ENCODE results near the gene NHLRC2. TPM values are rescaled to one million over a fixed set of nuclear protein-coding genes. Genes with fewer than 3 reads are reported as not detected.

Gene NHLRC2
- total and polyA plus RNA-seq, 2 donors (not counting 3 experiments of a cell fraction or from before 2014, with no cell fraction given): 5.2 to 28.2 TPM

DNA sequence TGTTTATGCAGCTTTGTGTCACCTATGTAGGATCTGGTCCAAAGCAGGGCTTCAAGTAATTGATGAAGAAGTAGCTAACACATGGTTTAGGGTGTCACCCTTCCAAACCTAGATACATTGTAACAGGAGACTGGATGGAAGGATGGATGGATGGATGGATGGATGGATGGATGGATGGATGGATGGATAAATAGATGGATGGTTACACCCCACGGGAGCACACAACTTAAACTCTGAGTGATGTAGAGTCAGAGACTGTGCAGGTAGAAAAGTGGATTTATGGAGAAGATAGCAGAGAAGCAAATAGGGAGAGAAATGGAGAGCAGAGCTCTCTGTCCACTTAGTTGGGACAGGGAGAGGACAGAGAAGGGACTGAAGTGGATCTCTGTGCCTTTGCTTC, 78.4 kb downstream of the NHLRC2 start:
- no peaks in the 10 kb centered on the region for H3K27me3 ChIP-seq (ENCODE audit: control insufficient read depth in 2 of 2, insufficient read depth in 2 of 2, low read length in 2 of 2)
- H3K36me3 ChIP-seq (ENCODE audit: control insufficient read depth in 2 of 2, extremely low read depth in 1 of 2, insufficient read depth in 2 of 2, low read length in 2 of 2): no peaks in the 10 kb centered on the region
- no peak overlapping the region for H2AFZ ChIP-seq (ENCODE audit: low read depth, low read length)
- no peak overlapping the region for H3K27ac ChIP-seq (ENCODE audit: insufficient read depth, low read depth, low read length)
- no peak overlapping the region for H3K4me2 ChIP-seq (ENCODE audit: insufficient read depth, low read length)
- CTCF ChIA-PET: interaction anchor here (1.5 kb wide), 1 partner anchor 75 kb away, joined by 3 read pairs; no protein-coding TSS in a partner anchor
- intact Hi-C loops (cut with micrococcal nuclease): no loop called here
- peaks cover 22% of the 10 kb centered on the region for H3K4me1 ChIP-seq (ENCODE audit: control insufficient read depth, extremely low read depth, insufficient read depth, low read length)
- H3K9ac ChIP-seq (replicated peaks; ENCODE audit: extremely low read depth, insufficient read depth, low read length): no peak overlapping the region
- H3K4me3 ChIP-seq (replicated peaks in 1 of 3; ENCODE audit: insufficient read depth in 1 of 3, low read depth in 1 of 3, low read length in 3 of 3): no peak overlapping the region
- dilution Hi-C loops (cut with MboI; ENCODE audit: extremely low pct_ligation_motif_present, low sequenced_read_pairs): no loop called here
- DNase-seq (ENCODE audit: low read depth, low spot score) (no peak), FAIRE-seq (no peak)
- no peaks in the 10 kb centered on the region for H3K9me1 ChIP-seq (replicated peaks; ENCODE audit: control insufficient read depth, extremely low read depth, insufficient read depth, low read length)
- no TSS peak for BruUV-seq (replicated peaks)
- TF ChIP-seq GATA2 (IDR thresholded peaks at IDR 0.05; ENCODE audit: insufficient read depth, insufficient read length, low read depth, low read length) (no peak), POLR2AphosphoS5 (IDR thresholded peaks at IDR 0.05; ENCODE audit: insufficient read depth, low read depth, low read length) (no peak), EZH2 (IDR thresholded peaks at IDR 0.05; ENCODE audit: borderline replicate concordance, low read depth, low read length, severe bottlenecking) (no peak), MYC (IDR thresholded peaks at IDR 0.05; ENCODE audit: low read depth, low read length) (no peak), FOS (IDR thresholded peaks at IDR 0.05; ENCODE audit: borderline replicate concordance, insufficient read depth, low read length) (no peak), CTCF (IDR thresholded peaks at IDR 0.05; ENCODE audit: extremely low read depth in 1 of 2, insufficient read depth in 1 of 2, low read depth in 1 of 2, low read length in 2 of 2) (no peak), MAX (IDR thresholded peaks at IDR 0.05; ENCODE audit: insufficient read depth, insufficient read length) (no peak), JUN (IDR thresholded peaks at IDR 0.05; ENCODE audit: borderline replicate concordance, insufficient read depth, insufficient read length, low read depth) (no peak), POLR2A (IDR thresholded peaks at IDR 0.05; ENCODE audit: low read depth, low read length) (no peak)
- no peaks in the 10 kb centered on the region for H3K79me2 ChIP-seq (ENCODE audit: control insufficient read depth, insufficient read depth, low read length)
- no peaks in the 10 kb centered on the region for H3K9me3 ChIP-seq (replicated peaks; ENCODE audit: control insufficient read depth, insufficient read depth, low read length)
- POLR2A ChIA-PET: no interaction called here
- H4K20me1 ChIP-seq (replicated peaks; ENCODE audit: control insufficient read depth, extremely low read depth, insufficient read depth, low read length): no peaks in the 10 kb centered on the region

All from endothelial cell of umbilical vein (primary cell).